H1 (cell line): ENCODE data around the gene TEX2. TPM values are rescaled to one million over a fixed set of nuclear protein-coding genes. Genes with fewer than 3 reads are reported as not detected.

Experiments
- BCL11A ChIP-seq, 2 experiments: IDR thresholded peaks; one replicate each; pipeline ENCODE4 v1.6.1; 2011; ENCODE audit warnings: low read depth in 2 of 2, low read length in 2 of 2, mild to moderate bottlenecking in 2 of 2
- E2F6 ChIP-seq: IDR thresholded peaks from 2 replicates; pipeline ENCODE4 v1.6.1; 2012; ENCODE audit warnings: inconsistent platforms
- polyA plus RNA-seq, 7 experiments: library from polyadenylated mRNA; depleted of rRNA in 3 of 7; stranded (reverse) in 5 of 7; unstranded in 2 of 7; fragments of >200 nt in 5 of 7; fragments of 200-250 nt in 2 of 7; gene quantifications; 1 replicate in 5 of 7; 2 replicates in 1 of 7; 4 replicates in 1 of 7; pipeline versions ENCODE4 v1.2.1 to v1.2.3, GENCODE V29; 2011 to 2013; ENCODE audit warnings: missing spikeins in 2 of 7, mixed read lengths in 2 of 7
- total RNA-seq: library from RNA; stranded (reverse); fragmentation: NEBNext Ultra II Directional; extraction: Animal tissue kit (Norgen Biotek cat#: 25700); gene quantifications from 2 replicates; pipeline ENCODE4 v1.2.1, GENCODE V29; 2021

The TEX2 gene
- total and polyA plus RNA-seq, 2 of the 8 experiments (the other 6 are each of a cell fraction or from before 2014, with no cell fraction given), result 6.1 to 15.6 TPM

DNA sequence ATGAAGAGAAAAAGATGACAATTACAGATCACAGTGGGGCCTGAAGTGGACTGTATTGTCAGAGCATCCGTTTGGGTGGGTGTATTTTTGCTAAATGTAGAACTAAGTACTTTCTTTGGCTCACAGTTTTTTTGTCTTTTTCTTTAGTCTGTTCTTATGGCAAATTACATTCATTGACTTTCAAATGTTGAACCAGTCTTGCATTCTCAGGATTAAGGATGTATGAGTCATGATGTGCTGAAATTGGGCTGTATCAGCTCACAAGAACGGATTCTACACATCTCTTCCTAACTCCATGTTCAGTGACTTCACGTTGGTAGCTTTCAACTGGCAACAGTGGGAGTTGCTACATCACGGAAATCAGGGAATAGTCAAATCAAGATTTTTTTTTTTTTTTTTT lies 66.5 kb downstream of the TEX2 start (continued):
- TF ChIP-seq BCL11A (IDR thresholded peaks at IDR 0.05; ENCODE audit: low read depth in 2 of 2, low read length in 2 of 2) (no peak), E2F6 (no peak)
